Stimulated activated CD8-positive, alpha-beta memory T cell treated with anti-CD3 and anti-CD28 coated beads, Interleukin-15, amount 100 ng/mL, for 48 hours (primary cell): ENCODE measurements around the gene C20orf141.

ENCODE experiments used
- DNase-seq, 2 donors: peaks; one replicate each; pipeline ENCODE4 v3.0.0-alpha.2; 2020; ENCODE audit warnings: low read depth in 2 of 2

The C20orf141 gene

GRCh38 chr20:2846698-2847097 is 31.9 kb downstream of the C20orf141 start:
- DNase-seq = no peak

- DNase-seq = no peak
Measured at GRCh38 chr20:2847802-2848201, 33.0 kb downstream of the C20orf141 start.

- DNase-seq = no peak
Measured at GRCh38 chr20:2849529-2849928, 34.7 kb downstream of the C20orf141 start.

GRCh38 chr20:2851086-2851485 is 36.3 kb downstream of the C20orf141 start:
- no peak for DNase-seq

GRCh38 chr20:2858591-2858990 is 43.8 kb downstream of the C20orf141 start:
- no peak for DNase-seq

- DNase-seq = no peak
Measured at GRCh38 chr20:2859330-2860121, 44.7 kb downstream of the C20orf141 start.

- DNase-seq = no peak
Measured at GRCh38 chr20:2864626-2865025, 49.8 kb downstream of the C20orf141 start.

- DNase-seq = no peak
Measured at GRCh38 chr20:2865101-2865500, 50.3 kb downstream of the C20orf141 start.
